Heart right ventricle (tissue), 16 donors: Measurements from ENCODE around the gene DCAF7. TPM values are rescaled to one million over a fixed set of nuclear protein-coding genes. Genes with fewer than 3 reads are reported as not detected.

Source experiments
- ATAC-seq, 8 donors: fragments of 200-7000 bp; cut with Tn5 transposase; one replicate each; pipeline ENCODE4 v1.9.1; 2020; ENCODE audit warnings: mild to moderate bottlenecking in 8 of 8, moderate library complexity in 8 of 8, moderate number of reproducible peaks in 1 of 8
- DNase-seq, 2 donors: peaks; one replicate each; pipeline ENCODE4 v3.0.0-alpha.2; 2020
- H3K27ac ChIP-seq, 10 donors: fragments of 200-600 bp; sonication (generic) in 2 of 10; one replicate each; pipeline versions ENCODE4 v1.5.0 to v1.8.0; 2020 to 2022; ENCODE audit warnings: mild to moderate bottlenecking in 3 of 10
- H3K27me3 ChIP-seq, 7 donors: fragments of 200-600 bp; one replicate each; pipeline ENCODE4 v1.8.0; 2021 to 2022; ENCODE audit warnings: mild to moderate bottlenecking in 2 of 7
- H3K36me3 ChIP-seq, 9 donors: fragments of 200-600 bp; sonication (generic) in 1 of 9; one replicate each; pipeline versions ENCODE4 v1.5.0 to v1.8.0; 2020 to 2022; ENCODE audit warnings: mild to moderate bottlenecking in 2 of 9
- H3K4me1 ChIP-seq, 9 donors: fragments of 200-600 bp; sonication (generic) in 1 of 9; one replicate each; pipeline versions ENCODE4 v1.5.0 to v1.8.0; 2020 to 2022; ENCODE audit warnings: mild to moderate bottlenecking in 4 of 9
- H3K4me3 ChIP-seq, 10 donors: fragments of 200-600 bp; sonication (generic) in 2 of 10; one replicate each; pipeline versions ENCODE4 v1.5.0 to v1.8.0; 2020 to 2022; ENCODE audit warnings: mild to moderate bottlenecking in 7 of 10, moderate library complexity in 2 of 10
- H3K9me3 ChIP-seq, 11 donors: fragments of 200-600 bp in 10 of 11; sonication (generic) in 2 of 11; one replicate each; pipeline versions ENCODE4 v1.5.0 to v1.8.0; 2013 to 2022; ENCODE audit warnings: mild to moderate bottlenecking in 2 of 11, control low read depth in 1 of 11, moderate library complexity in 1 of 11
- WGBS, 2 donors: extraction: QIAGEN DNeasy Blood & Tissue Kit; methylation state at CpG; one replicate each; pipeline ENCODE4 v1.1.7; 2013; ENCODE audit warnings: inconsistent platforms in 1 of 2; 5-methylcytosine and 5-hydroxymethylcytosine counted together
- intact Hi-C, 10 donors: fragments of 100-400 bp; cut with DNase I; formaldehyde crosslinking; loops; one replicate each; pipeline versions ENCODE4 v1.11.1 to v1.14.2; 2022
- polyA plus RNA-seq, 2 donors: library from polyadenylated mRNA; stranded (reverse); fragments of 200-250 nt; gene quantifications; one replicate each; pipeline ENCODE4 v1.2.3, GENCODE V29; 2013
- total RNA-seq, 10 donors: library from RNA; stranded (reverse); fragmentation: NEBNext Ultra II Directional in 3 of 10; extraction: Animal tissue kit (Norgen Biotek cat#: 25700) in 3 of 10; gene quantifications; one replicate each; pipeline versions ENCODE4 v1.2.1 to v1.2.4, GENCODE V29; 2021 to 2023
- TF ChIP-seq, protein P1 (sequence below), 9 donors: fragments of 200-600 bp; sonication (generic) in 2 of 9; IDR thresholded peaks; one replicate each; pipeline versions ENCODE4 v1.5.0 to v1.8.0; 2021 to 2022; ENCODE audit warnings: antibody characterized with exemption in 9 of 9, mild to moderate bottlenecking in 5 of 9, moderate library complexity in 1 of 9
- donor health status: Arrhythmogenic right ventricular cardiomyopathy.
- donor health status: ischemic (EF 13 %, LVEDD 7.1; RV severe dilation, severe dysfunction).
- donor health status: healthy with polysubstance abuse.
- donor health status: DM: no; HTN: yes; CAD: no.
- donor health status: DM: no; HTN: no; CAD: no.
- donor health status: ischemic (EF 25% LVEDD 6.9; RV normal size, moderate dysfunction).
- donor health status: ischemic (EF 25% LVEDD 5.7; RV mildly dilated, moderate dysfunction).
- donor health status: healthy.
- donor health status: DM: yes; HTN: yes; CAD: no.
- donor health status: Ischemic cardiomyopathy.
- donor health status: ischemic (EF 35%, LVEDD 5.7; RV mildly dilated, moderate dysfunction).
- donor health status: nonischemic (EF 11% LVEDD 7.7; RV severe dilation, severe dysfunction).
- donor health status: DM: yes; HTN: yes; CAD: no.
- donor health status: PGD.
- donor health status: ischemic (EF 29% LVEDD 5.4; RV normal size, mild dysfunction).
- donor health status: nonischemic (EF 23%, LVEDD 6.1; RV moderate dilation, normal function).

Gene DCAF7
- total and polyA plus RNA-seq, 12 donors = 10.2 to 60.7 (median 41.7) TPM

DNA sequence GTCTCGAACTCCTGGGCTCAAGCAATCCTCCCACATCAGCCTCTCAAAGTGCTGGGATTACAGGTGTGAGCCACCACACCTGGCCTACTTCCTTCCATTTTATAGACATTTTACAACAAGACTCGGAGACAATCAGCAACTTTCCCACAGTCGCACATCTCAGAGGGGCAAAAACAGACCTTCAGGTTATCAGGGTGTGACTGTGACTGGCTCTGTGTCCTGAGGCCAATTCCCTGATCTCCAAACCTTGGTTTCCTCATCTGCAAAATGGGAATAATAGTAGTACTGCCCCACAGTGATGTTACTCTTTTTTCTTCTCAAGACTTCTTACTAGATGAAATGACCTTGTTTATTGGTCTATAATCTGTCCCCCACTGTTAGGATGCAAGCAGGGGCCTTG is 37.9 kb upstream of the DCAF7 start:
- H3K4me3 ChIP-seq = no peak overlapping the region
- no peaks in the 10 kb centered on the region for H3K9me3 ChIP-seq
- no peaks in the 10 kb centered on the region for H3K4me1 ChIP-seq
- no peak overlapping the region for H3K27ac ChIP-seq
- H3K36me3 ChIP-seq = no peaks in the 10 kb centered on the region
- ATAC-seq (no peak), DNase-seq (no peak)
- 86 to 89% methylated on average over 3 of the region's 3 CpGs for WGBS, 2 donors
- H3K27me3 ChIP-seq = peaks cover 0 to 10% (median 0%) of the 10 kb centered on the region in 7 donors
- intact Hi-C loops = no loop called here
- TF ChIP-seq, protein P1, sequence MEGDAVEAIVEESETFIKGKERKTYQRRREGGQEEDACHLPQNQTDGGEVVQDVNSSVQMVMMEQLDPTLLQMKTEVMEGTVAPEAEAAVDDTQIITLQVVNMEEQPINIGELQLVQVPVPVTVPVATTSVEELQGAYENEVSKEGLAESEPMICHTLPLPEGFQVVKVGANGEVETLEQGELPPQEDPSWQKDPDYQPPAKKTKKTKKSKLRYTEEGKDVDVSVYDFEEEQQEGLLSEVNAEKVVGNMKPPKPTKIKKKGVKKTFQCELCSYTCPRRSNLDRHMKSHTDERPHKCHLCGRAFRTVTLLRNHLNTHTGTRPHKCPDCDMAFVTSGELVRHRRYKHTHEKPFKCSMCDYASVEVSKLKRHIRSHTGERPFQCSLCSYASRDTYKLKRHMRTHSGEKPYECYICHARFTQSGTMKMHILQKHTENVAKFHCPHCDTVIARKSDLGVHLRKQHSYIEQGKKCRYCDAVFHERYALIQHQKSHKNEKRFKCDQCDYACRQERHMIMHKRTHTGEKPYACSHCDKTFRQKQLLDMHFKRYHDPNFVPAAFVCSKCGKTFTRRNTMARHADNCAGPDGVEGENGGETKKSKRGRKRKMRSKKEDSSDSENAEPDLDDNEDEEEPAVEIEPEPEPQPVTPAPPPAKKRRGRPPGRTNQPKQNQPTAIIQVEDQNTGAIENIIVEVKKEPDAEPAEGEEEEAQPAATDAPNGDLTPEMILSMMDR (IDR thresholded peaks at IDR 0.05) = no peak

DNA sequence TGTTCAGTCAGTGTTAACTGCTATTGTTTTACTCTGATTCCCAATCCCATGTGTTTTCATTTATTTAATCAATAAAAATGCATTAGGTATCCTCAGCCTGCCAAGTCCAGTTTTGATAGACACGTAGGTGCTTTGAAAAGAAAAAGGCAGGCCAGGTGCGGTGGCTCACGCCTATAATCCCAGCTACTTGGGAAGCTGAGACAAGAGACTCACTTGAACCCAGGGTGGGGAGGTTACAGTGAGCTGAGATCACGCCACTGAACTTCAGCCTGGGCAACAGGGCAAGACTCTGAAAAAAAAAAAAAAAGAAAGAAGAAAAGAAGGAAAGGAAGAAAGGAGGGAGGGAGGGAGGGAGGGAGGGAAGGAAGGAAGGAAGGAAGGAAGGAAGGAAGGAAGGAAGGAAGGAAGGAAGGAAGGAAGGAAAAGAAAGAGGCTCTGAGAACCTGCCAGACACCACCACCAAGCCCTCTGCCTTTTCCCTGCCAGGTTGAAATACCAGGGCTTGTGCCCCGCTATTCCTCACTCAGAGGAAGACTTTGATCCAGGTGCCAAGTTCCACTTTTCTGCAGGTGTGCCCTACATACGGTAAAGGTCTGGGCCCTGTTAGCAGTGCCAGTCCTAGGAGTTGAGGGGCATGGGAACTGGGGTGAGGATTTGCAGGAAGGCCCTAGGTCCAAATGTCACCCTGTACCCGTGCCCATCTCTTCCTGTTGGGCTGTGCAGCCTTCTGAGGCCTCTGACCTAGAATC is 37.2 kb upstream of the DCAF7 start:
- Histone ChIP-seq H3K9me3 (no peaks in the 10 kb centered on the region), H3K27me3 (peaks cover 0 to 9% (median 0%) of the 10 kb centered on the region in 7 donors), H3K4me3 (no peak overlapping the region), H3K36me3 (no peaks in the 10 kb centered on the region), H3K4me1 (no peaks in the 10 kb centered on the region), H3K27ac (no peak overlapping the region)
- WGBS, 2 donors = 77 to 84% methylated on average over 7 of the region's 7 CpGs
- ATAC-seq (no peak), DNase-seq (no peak)
- TF ChIP-seq, protein P1 (IDR thresholded peaks at IDR 0.05) = no peak
- intact Hi-C loops = no loop called here

- H3K9me3 ChIP-seq = no peaks in the 10 kb centered on the region
- intact Hi-C loops = no loop called here
- no peak for ATAC-seq
These were observed 35.8 kb upstream of the DCAF7 start for GRCh38 chr17:63514477-63514876.

GRCh38 chr17:63514974-63515373 is 35.3 kb upstream of the DCAF7 start:
- no peaks in the 10 kb centered on the region for H3K36me3 ChIP-seq
- DNase-seq (no peak), ATAC-seq (no peak)
- intact Hi-C loops = no loop called here
- no peaks in the 10 kb centered on the region for H3K4me1 ChIP-seq
- WGBS, 2 donors = 81% methylated on average over 2 of the region's 2 CpGs
- TF ChIP-seq, protein P1 (IDR thresholded peaks at IDR 0.05) = no peak
- no peaks in the 10 kb centered on the region for H3K9me3 ChIP-seq
- peaks cover 0 to 14% (median 0%) of the 10 kb centered on the region in 7 donors for H3K27me3 ChIP-seq
- H3K27ac ChIP-seq = no peak overlapping the region
- no peak overlapping the region for H3K4me3 ChIP-seq

More at GRCh38 chr17:63514477-63514876, 35.8 kb upstream of the DCAF7 start:
- TF ChIP-seq, protein P1 (IDR thresholded peaks at IDR 0.05) = no peak
- WGBS, 2 donors = 78% methylated on average over 3 of the region's 3 CpGs
- Histone ChIP-seq H3K4me3 (no peak overlapping the region), H3K27me3 (peaks cover 0 to 14% (median 0%) of the 10 kb centered on the region in 7 donors), H3K4me1 (no peaks in the 10 kb centered on the region), H3K27ac (no peak overlapping the region), H3K36me3 (no peaks in the 10 kb centered on the region)
- DNase-seq = no peak
